GOT3 (cell line): ENCODE results near the gene CLPTM1L.

ENCODE experiments used
- DNase-seq: peaks from one replicate; lab custom pipeline; 2025; ENCODE audit warnings: mixed read lengths; lab: John Stamatoyannopoulos, UW

Gene CLPTM1L

GRCh38 chr5:1315018-1315708 lies 29.7 kb downstream of the CLPTM1L start:
- no peak for DNase-seq

- no peak for DNase-seq
Observed at GRCh38 chr5:1314564-1314982, 30.3 kb downstream of the CLPTM1L start.

GRCh38 chr5:1312993-1313833 lies 31.7 kb downstream of the CLPTM1L start:
- no peak for DNase-seq

GRCh38 chr5:1312206-1312605 lies 32.7 kb downstream of the CLPTM1L start:
- DNase-seq: no peak

- DNase-seq: no peak
Observed at GRCh38 chr5:1311439-1312055, 33.4 kb downstream of the CLPTM1L start.

GRCh38 chr5:1310118-1310517 lies 34.8 kb downstream of the CLPTM1L start:
- no peak for DNase-seq

- no peak for DNase-seq
Observed at GRCh38 chr5:1304033-1304432, 40.9 kb downstream of the CLPTM1L start.

- no peak for DNase-seq
Observed at GRCh38 chr5:1302258-1302657, 42.6 kb downstream of the CLPTM1L start.

GRCh38 chr5:1300581-1301083 lies 44.3 kb downstream of the CLPTM1L start:
- no peak for DNase-seq

- DNase-seq: no peak
Observed at GRCh38 chr5:1299961-1300360, 44.9 kb downstream of the CLPTM1L start.

- no peak for DNase-seq
Observed at GRCh38 chr5:1299511-1299850, 45.4 kb downstream of the CLPTM1L start.

- DNase-seq: no peak
Observed at GRCh38 chr5:1298723-1299510, 46.0 kb downstream of the CLPTM1L start.

GRCh38 chr5:1298067-1298551 lies 46.8 kb downstream of the CLPTM1L start:
- DNase-seq: no peak

GRCh38 chr5:1297243-1297642 lies 47.7 kb downstream of the CLPTM1L start:
- DNase-seq: no peak

GRCh38 chr5:1295650-1296037 lies 49.3 kb downstream of the CLPTM1L start:
- no peak for DNase-seq

- no peak for DNase-seq
Observed at GRCh38 chr5:1294835-1295649, 49.9 kb downstream of the CLPTM1L start, which contains the start of gene TERT. TSS of gene TERT (minus strand) at chr5:1295068. CDS start at chr5:1294989, 79 bp downstream.

- no peak for DNase-seq
Observed at GRCh38 chr5:1294206-1294834, 50.6 kb downstream of the CLPTM1L start.

- no peak for DNase-seq
Observed at GRCh38 chr5:1293416-1294205, 51.3 kb downstream of the CLPTM1L start.

- DNase-seq: no peak
Observed at GRCh38 chr5:1292846-1293415, 52.0 kb downstream of the CLPTM1L start.
